ACC112 (cell line): ENCODE measurements around the gene CATSPER2.
"Not testable (repeated sequence)": the region's sequence is repeated elsewhere in the genome, so short reads cannot be mapped to it uniquely, and the experiment has no call there.

Experiments used
- H2AFZ ChIP-seq: fragments of 200-600 bp; sonication (generic); one replicate; pipeline ENCODE4 v1.6.0; 2017; ENCODE audit warnings: antibody characterized with exemption, low read length; ENCODE audit not compliant: unreplicated experiment
- H3K27ac ChIP-seq: fragments of 200-600 bp; sonication (generic); 2 replicates; pipeline ENCODE4 v1.5.1; 2014; ENCODE audit warnings: low read depth, mild to moderate bottlenecking, antibody characterized with exemption, low read length, moderate library complexity
- H3K27me3 ChIP-seq: fragments of 200-600 bp; sonication (generic); 2 replicates; pipeline ENCODE4 v1.6.1; 2014; ENCODE audit warnings: mild to moderate bottlenecking, antibody characterized with exemption, low read length, moderate library complexity, mixed read lengths; ENCODE audit not compliant: insufficient read depth
- H3K36me3 ChIP-seq: fragments of 200-600 bp; sonication (generic); 2 replicates; pipeline ENCODE4 v1.6.1; 2016; ENCODE audit warnings: mild to moderate bottlenecking, antibody characterized with exemption, low read length, moderate library complexity, mixed read lengths; ENCODE audit not compliant: insufficient read depth
- H3K4me1 ChIP-seq: fragments of 200-600 bp; sonication (generic); one replicate; pipeline ENCODE4 v1.6.1; 2016; ENCODE audit warnings: low read length, mixed read lengths; ENCODE audit not compliant: insufficient read depth, unreplicated experiment, control insufficient read depth
- H3K4me3 ChIP-seq: fragments of 200-600 bp; sonication (generic); 2 replicates; pipeline ENCODE4 v1.5.1; 2014; ENCODE audit warnings: mild to moderate bottlenecking, low read depth, low read length
- H3K79me2 ChIP-seq: fragments of 200-600 bp; sonication (generic); one replicate; pipeline ENCODE4 v1.6.0; 2016; ENCODE audit warnings: low read length; ENCODE audit not compliant: control insufficient read depth, unreplicated experiment, insufficient read depth

Gene CATSPER2

DNA sequence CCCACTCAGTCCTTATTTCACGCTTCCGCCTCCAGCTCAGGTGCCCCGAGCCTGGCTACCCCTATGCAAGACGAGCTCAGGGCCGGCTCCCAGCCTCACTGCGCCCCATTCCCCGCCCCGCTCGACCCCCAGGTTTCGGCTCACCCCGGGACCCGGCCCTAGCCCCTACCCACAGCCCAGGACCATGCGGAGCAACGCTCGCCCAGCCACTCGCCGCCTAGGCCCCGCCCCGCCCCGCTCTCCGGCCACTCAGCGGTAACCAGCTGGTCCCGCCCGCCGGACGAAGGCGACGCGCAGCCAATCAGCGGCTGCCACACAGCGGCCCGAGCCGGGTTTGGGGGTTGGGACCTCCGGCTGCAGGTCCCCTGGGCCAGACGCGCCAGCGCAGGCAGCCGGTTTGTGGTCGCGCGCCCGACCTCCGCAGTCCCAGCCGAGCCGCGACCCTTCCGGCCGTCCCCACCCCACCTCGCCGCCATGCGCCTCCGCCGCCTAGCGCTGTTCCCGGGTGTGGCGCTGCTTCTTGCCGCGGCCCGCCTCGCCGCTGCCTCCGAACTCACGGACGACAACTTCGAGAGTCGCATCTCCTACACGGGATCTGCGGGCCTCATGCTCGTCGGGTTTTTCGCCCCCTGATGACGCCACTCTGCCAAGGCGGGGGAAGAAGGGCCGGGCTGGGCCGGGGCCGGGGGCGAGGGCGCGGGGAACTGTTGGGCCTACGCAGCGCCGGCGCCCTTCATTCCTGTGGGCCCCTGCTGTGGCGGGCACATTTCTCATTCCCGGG lies at the start of gene CATSPER2:
TSS of gene CATSPER2 (minus strand) at position 196 of the 781 bp plus-strand sequence. CDS start 783 bp downstream, outside the sequence.
- no peak within 1 kb of the TSS for H2AFZ ChIP-seq
- no peak within 1 kb of the TSS for H3K27ac ChIP-seq
- H3K27me3 ChIP-seq: no peaks in the 10 kb centered on the region
- no peaks in the 10 kb centered on the region for H3K4me1 ChIP-seq
- no peaks in the 10 kb centered on the region for H3K36me3 ChIP-seq
- no peak within 1 kb of the TSS for H3K4me3 ChIP-seq
- no peaks in the 10 kb centered on the region for H3K79me2 ChIP-seq

DNA sequence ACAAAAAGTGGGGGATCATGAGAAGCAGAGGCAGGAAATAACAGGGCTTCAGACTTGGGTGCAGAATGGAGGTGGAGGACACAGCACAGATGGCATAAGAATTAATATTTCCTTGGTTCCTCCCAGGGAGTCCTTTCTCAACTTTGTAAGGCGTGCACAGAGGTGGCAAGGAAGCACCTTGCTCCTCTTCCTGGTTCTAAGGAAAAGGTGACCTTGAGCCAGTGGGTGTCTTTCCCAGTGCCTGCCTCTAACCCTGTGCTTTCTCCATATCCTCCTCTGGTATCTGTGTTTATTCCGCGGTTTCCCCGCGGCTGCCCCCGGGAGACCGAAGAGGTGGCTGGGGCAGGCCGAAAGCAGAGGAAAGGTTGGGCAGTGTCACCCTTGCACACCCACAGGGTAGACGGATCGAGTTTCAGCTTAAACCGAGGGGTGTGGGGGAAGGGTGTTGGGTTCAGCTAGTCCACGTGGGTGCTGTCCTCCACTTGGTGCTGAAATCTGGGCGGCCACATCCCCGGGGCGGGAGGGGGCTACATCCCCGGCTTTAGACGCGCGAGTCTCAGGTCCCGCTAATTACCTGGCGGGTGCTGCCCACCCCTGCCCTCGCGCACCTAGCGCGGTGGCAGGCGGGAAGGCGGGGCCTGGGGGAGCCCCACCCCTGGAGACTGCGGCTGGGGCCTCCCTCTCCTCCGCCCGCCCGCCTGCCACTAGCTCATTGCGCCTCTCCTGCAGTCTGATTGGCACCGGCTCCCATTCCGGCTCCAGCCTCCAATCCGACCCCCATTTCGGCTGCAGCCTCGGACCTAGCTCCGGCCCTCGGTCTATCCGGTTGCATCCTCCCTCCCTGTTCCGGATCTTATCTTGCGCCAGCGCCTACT lies 44.7 kb upstream of the CATSPER2 start, which contains the start of gene CKMT1A:
TSS of gene CKMT1A (plus strand) at position 712 of the 875 bp plus-strand sequence. CDS start 192 bp downstream, outside the sequence.
- not testable (repeated sequence) for H3K4me3 ChIP-seq, H3K79me2 ChIP-seq, H3K27me3 ChIP-seq, H3K27ac ChIP-seq, H3K36me3 ChIP-seq, H2AFZ ChIP-seq, H3K4me1 ChIP-seq

DNA sequence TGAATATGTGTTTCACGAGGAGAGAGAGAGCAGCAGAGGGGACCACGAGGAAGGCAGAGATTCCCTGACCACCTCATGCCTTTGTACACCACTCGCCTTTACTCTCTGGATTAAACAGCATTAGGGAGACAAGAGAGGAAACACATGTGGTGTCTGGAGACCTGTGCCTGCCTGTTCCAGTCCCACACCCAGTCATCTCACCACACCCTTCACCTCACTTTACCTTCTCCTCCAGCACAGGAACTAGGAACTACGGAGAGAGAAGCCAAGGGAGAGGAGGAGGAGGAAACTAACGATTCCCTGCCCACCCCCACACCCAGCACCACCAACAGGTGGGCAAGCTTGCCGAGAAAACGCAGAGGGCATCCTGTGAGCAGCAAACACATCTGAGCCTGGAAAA lies 44.0 kb upstream of the CATSPER2 start:
- H3K79me2 ChIP-seq, H3K4me1 ChIP-seq, H3K4me3 ChIP-seq, H3K36me3 ChIP-seq, H3K27ac ChIP-seq, H3K27me3 ChIP-seq, H2AFZ ChIP-seq: not testable (repeated sequence)

DNA sequence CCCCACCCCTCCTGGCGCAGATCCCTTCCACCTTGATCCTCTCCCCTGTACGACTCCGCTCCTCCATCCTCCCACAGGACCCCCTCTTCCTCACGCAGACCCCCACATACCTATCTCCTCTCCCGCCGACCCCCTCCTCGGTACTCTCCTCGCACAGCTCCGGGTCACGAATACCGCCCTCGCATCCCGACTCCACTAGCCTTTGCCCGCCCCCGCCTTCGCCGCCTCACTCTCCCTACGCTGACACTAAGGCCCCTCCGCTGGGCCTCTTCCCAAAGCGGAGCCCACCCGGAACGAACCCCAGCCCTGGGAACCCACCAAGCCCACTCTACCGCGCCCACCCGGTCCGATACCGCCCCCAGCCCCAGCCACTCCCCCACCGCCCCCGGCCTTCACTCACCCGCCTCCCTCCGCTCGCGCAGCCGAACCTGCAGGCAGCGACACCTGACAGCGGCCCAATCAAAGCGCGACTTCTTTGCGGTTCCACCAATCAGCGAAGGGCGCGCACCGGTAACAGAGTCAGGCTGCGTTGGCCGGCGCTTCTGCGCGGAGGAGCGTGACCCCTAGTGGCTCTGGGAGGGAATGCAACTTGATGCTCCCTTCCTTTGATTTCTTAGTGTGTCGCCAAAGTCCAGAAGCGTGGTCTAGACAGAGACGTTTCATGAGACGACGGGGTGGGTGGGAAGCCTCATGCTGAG lies 41.1 kb upstream of the CATSPER2 start:
- H3K27me3 ChIP-seq, H3K79me2 ChIP-seq, H2AFZ ChIP-seq, H3K36me3 ChIP-seq, H3K4me1 ChIP-seq, H3K27ac ChIP-seq, H3K4me3 ChIP-seq: not testable (repeated sequence)

DNA sequence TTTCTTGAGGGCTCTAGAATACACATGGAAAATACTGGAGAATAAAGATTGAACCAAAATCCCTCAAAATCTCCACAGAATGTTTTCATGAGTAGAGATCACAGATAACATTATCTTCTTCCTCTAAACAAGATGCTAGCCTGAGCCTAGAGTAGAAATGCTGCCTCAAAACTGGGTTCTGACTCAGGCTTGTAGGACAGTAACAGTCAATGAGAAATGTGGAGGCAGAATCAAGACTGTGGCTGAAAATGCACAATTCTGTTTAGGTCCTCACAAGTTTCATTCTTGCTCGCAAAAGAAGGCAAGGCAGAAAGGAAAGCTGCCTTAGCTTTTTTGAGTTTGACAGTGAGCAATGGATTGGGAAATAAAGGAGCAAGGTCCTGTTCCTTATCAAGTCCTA lies 25.5 kb upstream of the CATSPER2 start:
- H3K27me3 ChIP-seq, H2AFZ ChIP-seq, H3K27ac ChIP-seq, H3K4me1 ChIP-seq, H3K36me3 ChIP-seq, H3K79me2 ChIP-seq, H3K4me3 ChIP-seq: not testable (repeated sequence)

DNA sequence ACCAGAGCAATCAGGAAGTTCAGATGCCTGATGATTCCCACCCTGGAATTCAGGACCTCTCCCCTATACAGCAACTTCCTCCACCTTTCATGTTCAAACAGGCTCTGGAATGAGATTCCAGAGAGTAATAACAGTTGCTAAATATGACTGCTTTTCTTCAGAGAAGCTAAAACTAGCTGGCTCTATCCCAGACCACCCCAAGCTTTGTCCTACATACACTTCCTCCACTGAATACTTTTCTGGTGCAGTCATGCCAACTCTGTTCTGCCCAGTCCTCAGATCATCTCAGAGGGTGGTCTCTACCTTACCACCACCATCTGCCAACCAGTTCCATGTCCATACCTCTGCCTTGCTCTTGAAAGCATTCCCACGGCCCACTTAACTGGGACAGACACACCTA lies 17.5 kb upstream of the CATSPER2 start:
- not testable (repeated sequence) for H3K4me3 ChIP-seq, H3K27me3 ChIP-seq, H3K79me2 ChIP-seq, H3K27ac ChIP-seq, H3K4me1 ChIP-seq, H3K36me3 ChIP-seq, H2AFZ ChIP-seq

DNA sequence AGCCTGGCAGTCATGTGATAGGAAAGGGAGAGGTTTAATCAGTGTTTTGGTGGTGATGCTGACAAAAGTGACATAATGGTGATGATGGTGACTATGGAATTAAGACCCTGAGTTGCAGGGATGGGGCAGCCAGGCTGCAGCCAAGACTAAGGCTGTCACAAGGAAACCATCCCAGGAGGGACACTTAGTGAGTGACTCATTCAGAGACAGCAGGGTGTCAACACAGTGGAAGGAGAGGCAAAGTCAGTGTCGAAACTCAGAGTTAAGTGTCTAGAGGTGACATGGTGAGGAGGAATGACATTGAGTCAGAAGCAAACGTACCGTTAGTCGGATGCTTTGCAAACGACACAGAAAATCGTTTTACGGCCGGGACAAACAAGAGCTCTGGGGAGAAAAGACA lies 14.7 kb upstream of the CATSPER2 start:
- H2AFZ ChIP-seq, H3K4me1 ChIP-seq, H3K27ac ChIP-seq, H3K79me2 ChIP-seq, H3K27me3 ChIP-seq, H3K36me3 ChIP-seq, H3K4me3 ChIP-seq: not testable (repeated sequence)

DNA sequence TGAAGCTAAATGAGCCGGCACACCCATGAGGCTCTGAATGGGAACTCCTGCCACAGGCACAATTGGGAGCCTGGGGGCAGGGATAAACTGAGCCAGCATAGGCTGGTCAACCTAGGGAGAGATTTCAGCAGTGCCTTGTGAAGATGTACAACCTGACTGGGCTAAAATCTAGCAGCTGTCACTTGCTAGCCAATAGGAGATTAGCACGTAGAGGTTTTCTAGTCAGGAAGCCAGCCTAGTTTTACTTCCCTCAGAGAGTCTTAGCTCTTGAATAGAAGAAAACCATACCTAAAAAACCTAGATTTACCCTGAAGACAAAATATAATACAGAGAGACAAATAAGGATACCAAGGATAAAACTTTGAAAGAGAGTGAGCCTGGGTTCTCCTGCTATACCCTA lies 13.6 kb upstream of the CATSPER2 start:
- not testable (repeated sequence) for H3K36me3 ChIP-seq, H3K4me3 ChIP-seq, H3K79me2 ChIP-seq

DNA sequence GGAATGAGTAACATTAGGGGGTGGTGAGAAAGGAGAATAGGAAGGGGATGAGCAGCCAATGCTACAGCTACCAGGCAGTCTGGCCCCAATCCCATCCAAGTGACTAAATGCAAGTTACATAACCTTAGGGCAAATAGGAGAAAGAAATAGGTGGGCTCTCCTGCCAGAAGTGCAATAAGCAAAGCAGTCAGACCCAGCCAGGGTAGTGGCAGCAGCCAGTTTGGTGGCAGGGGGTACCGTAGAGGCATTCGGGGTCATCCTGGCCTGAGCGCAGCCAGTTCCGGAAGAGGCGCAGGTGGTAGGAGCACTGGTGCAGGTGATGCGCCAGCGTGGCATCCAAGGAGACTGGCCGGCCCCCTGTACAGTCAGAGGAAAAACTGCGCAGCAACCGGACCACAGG lies 11.1 kb upstream of the CATSPER2 start:
- not testable (repeated sequence) for H3K36me3 ChIP-seq, H3K4me3 ChIP-seq

More for the DNA sequence above, 13.6 kb upstream of the CATSPER2 start:
- not testable (repeated sequence) for H3K27me3 ChIP-seq, H3K4me1 ChIP-seq, H3K27ac ChIP-seq, H2AFZ ChIP-seq

DNA sequence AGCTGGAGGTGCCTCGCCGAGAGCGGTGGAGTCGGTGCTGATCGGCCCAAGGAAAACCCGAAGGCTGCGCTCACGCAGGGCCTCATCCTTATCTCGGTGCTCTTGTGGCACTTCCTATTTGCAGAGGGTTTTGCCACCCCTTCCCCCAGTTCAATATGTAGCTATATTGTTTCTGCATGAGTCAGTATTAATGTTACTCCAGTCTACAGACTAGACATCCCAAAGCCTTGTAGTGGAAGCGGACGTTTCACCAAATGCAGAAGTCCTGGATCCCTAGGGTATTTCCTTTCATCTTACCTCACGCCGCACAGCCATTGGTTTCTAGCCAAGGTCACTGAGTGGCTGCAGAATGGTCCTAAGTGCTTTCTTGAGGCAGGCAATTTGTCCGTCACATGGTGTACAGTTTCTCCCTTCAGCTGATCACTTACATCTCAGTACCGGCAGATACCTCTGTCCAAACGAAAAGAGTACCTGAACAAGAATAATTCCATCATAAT lies 834 bp upstream of the CATSPER2 start:
- H3K27ac ChIP-seq, H2AFZ ChIP-seq, H3K27me3 ChIP-seq, H3K4me1 ChIP-seq, H3K36me3 ChIP-seq, H3K4me3 ChIP-seq, H3K79me2 ChIP-seq: not testable (repeated sequence)

More for the DNA sequence above, 11.1 kb upstream of the CATSPER2 start:
- not testable (repeated sequence) for H3K27ac ChIP-seq, H3K79me2 ChIP-seq, H3K27me3 ChIP-seq, H3K4me1 ChIP-seq, H2AFZ ChIP-seq
